ENCODE measurements around the gene MUTYH.

Gene MUTYH

GRCh38 chr1:45331436-45332345 is 8.5 kb downstream of the MUTYH start:
- no peak for DNase-seq (ENCODE audit: low read depth)
- TF ChIP-seq, protein P1, sequence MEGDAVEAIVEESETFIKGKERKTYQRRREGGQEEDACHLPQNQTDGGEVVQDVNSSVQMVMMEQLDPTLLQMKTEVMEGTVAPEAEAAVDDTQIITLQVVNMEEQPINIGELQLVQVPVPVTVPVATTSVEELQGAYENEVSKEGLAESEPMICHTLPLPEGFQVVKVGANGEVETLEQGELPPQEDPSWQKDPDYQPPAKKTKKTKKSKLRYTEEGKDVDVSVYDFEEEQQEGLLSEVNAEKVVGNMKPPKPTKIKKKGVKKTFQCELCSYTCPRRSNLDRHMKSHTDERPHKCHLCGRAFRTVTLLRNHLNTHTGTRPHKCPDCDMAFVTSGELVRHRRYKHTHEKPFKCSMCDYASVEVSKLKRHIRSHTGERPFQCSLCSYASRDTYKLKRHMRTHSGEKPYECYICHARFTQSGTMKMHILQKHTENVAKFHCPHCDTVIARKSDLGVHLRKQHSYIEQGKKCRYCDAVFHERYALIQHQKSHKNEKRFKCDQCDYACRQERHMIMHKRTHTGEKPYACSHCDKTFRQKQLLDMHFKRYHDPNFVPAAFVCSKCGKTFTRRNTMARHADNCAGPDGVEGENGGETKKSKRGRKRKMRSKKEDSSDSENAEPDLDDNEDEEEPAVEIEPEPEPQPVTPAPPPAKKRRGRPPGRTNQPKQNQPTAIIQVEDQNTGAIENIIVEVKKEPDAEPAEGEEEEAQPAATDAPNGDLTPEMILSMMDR (conservative IDR thresholded peaks at IDR 0.05; ENCODE audit: low read length), result no peak

GRCh38 chr1:45329445-45329844 is 10.8 kb downstream of the MUTYH start:
- no peak overlapping the region for H3K4me3 ChIP-seq (ENCODE audit: low read length)
- DNase-seq (ENCODE audit: low read depth), result no peak
- TF ChIP-seq, protein P1 (conservative IDR thresholded peaks at IDR 0.05; ENCODE audit: low read length), result no peak

More at GRCh38 chr1:45331436-45332345, 8.5 kb downstream of the MUTYH start:
- no peak overlapping the region for H3K4me3 ChIP-seq (ENCODE audit: low read length)

GRCh38 chr1:45328680-45329079 is 11.6 kb downstream of the MUTYH start:
- H3K4me3 ChIP-seq (ENCODE audit: low read length), result no peak overlapping the region
- DNase-seq (ENCODE audit: low read depth), result no peak
- TF ChIP-seq, protein P1 (conservative IDR thresholded peaks at IDR 0.05; ENCODE audit: low read length), result no peak

DNA sequence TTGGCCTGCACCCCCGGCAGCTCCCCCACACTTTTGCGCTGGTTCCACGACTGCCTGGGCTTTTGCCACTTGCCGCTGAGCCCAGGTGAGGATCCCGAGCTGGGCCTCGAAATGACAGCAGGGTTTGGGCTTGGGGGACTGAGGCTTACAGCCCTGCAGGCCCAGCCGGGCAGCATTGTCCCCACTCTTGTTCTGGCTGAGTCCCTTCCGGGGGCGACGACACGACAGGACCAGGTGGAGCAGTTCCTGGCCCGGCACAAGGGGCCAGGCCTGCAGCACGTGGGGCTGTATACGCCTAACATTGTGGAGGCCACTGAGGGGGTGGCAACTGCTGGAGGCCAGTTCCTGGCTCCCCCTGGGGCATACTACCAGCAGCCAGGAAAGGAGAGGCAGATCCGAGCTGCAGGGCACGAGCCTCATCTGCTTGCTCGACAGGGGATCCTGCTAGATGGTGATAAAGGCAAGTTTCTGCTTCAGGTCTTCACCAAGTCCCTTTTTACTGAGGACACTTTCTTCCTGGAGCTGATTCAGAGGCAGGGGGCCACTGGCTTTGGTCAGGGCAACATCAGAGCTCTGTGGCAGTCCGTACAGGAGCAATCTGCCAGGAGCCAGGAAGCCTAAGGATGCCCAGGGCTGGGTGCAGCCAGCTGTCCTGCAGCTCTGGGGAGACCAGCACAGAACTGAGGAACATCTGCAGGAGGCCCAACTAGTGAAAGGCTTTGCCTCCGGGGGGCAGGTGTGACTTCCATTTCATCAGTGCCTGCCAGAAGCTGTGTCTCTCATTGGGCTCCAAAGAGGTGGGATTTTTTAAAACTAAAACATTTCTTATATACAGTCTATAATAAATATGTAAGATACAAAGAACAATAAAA is 12.4 kb downstream of the MUTYH start:
- DNase-seq (ENCODE audit: low read depth), result no peak
- TF ChIP-seq, protein P1 (conservative IDR thresholded peaks at IDR 0.05; ENCODE audit: low read length), result no peak
- H3K4me3 ChIP-seq (ENCODE audit: low read length), result no peak overlapping the region

GRCh38 chr1:45326627-45327623 is 13.3 kb downstream of the MUTYH start, which contains the start of gene HPDL:
Gene HPDL (plus strand): TSS chr1:45326895. CDS start chr1:45327149, 254 bp downstream.
- TF ChIP-seq, protein P1 (conservative IDR thresholded peaks at IDR 0.05; ENCODE audit: low read length), result no peak
- peak; percentile 32 for DNase-seq (ENCODE audit: low read depth)
- peak within 1 kb of the TSS; percentile 65 for H3K4me3 ChIP-seq (ENCODE audit: low read length)

GRCh38 chr1:45325851-45326506 is 14.3 kb downstream of the MUTYH start:
- peak overlapping the region; percentile 65 for H3K4me3 ChIP-seq (ENCODE audit: low read length)
- DNase-seq (ENCODE audit: low read depth), result no peak
- TF ChIP-seq, protein P1 (conservative IDR thresholded peaks at IDR 0.05; ENCODE audit: low read length), result no peak
